CD4-positive, alpha-beta T cell treated with Interleukin-12 subunit alpha and Interleukin-12 subunit beta, for 1 hour (primary cell): ENCODE results near the gene ZNF664.

ENCODE experiments used
- DNase-seq: peaks from one replicate; pipeline ENCODE4 v3.0.0-alpha.2; 2020

ZNF664 gene

DNA sequence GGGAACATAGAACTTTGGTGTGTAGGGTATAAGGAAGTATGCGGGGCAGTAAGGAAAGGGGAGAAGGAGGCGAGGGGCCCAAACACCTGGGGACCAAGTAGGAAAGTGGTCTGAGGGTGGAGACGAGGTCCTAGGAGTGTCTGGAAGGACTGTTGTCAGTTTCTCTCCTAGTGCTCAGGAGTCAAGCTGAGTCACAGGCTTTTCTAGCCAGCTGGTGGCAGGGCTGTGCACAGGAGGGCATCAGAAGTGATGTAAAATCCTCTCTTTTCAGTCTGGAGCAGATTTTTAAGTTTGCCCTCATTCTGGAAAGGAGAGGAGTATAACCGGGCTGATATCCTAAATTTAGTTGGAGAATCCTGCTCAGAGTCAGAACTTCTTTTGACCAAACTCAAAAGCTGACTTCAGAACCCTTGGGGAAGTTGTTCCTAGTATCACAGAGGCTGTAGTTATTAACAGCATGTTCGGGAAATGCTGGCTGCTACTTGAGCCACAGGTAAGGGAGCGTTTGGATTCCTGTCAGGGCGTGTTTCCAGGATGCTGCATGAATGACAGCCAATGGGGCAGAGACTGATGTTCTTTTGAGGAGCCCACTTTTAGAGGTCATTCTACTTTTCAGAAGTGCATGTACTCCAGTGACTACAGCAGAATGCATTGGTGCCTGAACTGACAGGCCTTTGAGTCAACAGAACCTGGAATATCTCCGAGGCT lies 19.3 kb downstream of the ZNF664 start:
- no peak for DNase-seq

DNA sequence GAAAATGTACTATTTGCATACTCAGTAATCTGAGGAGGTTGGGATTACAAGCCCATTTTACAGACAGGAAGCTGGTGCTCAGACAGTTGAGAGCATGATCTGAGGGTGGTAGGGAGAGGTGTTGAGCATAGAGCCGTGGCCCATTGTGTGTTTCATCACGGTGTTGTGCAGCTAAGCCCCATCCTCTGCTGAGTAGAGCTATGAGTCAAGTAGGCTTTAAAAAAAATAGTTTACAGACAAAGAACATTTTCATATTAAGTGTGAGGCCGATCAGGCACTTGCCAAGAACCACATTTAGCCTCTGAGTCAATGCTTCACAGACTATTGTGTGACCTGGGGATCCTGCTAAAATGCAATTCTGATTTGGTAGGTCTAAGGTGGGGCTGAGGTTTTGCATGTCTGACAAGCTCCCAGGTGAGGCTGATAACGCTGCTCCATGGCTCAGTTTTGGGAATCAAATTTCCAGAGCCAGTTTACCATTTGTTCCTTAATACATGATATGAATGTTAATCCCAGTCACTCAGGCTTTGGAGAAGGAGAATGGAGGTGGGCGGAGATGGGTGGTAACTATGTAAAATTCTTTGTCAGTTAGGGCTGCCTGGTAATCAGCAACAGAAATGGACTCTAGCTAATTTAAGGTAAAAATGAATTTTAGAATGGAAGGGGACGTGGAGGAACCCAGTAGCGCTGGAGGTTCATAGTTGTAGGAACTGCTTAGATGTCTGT lies 22.2 kb downstream of the ZNF664 start:
- no peak for DNase-seq

DNA sequence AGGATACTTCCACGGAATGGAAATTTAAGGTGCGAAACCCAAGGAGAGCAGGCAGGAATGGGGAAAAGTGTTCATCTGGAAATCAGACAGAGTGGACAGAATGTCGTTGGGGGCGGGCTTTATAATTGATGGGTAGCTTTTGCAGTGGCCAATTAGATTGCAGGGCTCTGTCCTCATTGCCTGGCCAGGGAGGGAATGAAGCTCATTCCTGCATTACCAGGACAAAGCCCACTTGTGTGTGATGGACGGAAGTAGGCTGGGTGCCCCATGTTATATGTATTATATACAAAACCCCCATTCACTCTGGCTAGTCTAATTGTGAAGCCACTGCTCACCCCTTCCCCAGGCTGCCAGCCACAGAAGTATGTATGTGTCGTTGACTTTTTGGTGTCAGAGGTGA lies 23.6 kb downstream of the ZNF664 start:
- DNase-seq: no peak

DNA sequence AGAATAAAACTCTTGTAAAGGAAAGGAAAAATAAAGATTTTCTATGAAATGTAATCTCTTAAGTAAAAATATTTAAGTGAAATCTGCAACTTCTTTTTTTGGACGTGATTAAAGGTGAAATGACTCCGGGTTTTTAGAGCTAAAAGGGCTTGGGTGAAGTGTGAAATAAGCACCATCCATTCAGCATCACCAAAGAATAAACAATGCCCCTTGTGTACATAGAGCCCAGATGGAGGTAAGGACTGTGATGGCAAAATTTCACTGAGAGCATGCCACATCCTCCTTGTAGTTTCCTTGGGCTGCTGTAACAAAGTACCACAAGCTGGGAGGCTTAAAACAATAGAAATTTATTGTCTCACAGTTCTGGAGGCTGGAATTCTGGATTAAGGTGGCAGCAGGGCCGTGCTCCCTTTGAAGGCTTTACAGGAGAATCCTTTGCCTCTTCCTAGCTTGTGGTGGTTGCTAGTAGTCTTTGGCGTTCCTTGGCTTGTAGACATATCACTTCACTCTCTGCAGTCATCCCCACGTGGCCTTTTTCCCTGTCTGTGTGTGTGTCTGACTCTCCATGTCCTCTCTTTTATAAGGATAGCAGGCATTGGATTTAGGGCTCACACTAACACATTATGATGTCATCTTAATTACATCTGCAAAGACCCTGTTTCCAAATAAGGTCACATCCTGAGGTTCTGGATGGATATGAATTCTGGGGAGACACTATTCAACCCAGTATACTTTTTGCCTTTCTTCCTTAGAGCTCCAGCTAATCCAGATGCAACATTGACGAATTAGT lies 24.2 kb downstream of the ZNF664 start:
- no peak for DNase-seq

DNA sequence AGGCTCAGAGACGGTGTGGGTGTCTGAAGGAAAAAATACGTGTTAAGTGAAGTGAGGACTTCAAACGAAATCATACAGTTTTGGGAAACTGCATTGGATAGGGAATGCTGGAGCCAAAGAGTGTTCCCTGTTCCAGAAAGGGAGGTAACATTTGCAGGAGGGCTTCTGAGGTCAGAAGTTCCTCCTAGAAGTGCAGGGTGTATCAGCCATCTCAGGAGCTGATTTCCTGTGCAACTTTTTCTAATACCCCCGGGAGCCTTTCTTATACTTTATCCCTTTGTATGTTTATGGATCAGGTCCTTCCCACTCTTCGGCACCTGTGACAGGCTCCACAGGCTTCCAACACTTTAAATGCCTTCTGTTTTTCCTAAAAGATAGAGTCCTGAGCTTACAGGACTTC lies 24.9 kb downstream of the ZNF664 start:
- no peak for DNase-seq

DNA sequence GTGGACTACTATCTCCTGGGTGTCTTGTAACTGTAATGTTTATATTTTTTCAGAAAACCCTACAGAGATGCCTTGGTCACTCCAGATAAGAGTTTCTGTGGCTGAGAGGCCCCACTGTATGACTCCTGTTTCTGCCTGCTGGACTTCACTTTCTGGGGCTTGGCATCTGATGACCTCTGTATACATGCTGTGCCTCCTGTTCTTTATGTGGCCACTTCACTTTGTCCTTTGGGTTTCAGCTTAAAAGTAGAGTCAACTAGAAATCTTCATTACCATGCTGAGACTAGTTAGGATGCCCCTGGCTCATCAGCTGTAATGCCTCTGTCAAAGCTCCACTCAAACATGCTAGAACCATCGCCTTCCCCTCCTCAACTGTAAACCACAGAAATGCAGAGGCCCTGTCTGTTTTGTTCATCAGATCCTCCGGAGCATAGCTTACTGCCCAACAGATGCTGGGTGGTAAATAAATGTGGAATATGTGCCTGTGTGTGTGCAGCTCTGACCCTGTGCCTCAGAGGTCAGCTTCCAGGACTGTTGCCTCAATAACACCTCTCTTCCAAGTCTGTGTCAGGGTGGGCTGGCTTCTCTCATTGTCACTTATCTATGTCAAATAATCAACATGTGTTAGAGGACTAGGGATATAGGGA lies 25.5 kb downstream of the ZNF664 start:
- no peak for DNase-seq

DNA sequence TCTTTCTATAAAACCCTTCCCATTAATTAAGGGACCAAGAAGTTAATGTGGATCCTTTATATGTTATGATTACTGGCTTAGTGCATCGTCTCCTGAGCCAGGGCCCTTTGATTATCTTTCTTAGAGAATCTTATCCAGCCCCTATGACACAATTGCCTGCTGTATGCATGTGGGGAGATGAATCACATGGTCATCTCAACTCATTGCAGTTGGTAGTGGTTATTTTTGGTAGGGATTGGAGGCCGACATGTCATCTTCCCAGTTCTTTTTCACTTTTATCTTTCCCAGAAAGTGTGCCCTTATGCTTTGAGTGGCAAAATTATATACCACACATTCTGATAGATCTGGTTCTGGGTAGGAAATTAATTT lies 26.0 kb downstream of the ZNF664 start:
- DNase-seq: no peak

DNA sequence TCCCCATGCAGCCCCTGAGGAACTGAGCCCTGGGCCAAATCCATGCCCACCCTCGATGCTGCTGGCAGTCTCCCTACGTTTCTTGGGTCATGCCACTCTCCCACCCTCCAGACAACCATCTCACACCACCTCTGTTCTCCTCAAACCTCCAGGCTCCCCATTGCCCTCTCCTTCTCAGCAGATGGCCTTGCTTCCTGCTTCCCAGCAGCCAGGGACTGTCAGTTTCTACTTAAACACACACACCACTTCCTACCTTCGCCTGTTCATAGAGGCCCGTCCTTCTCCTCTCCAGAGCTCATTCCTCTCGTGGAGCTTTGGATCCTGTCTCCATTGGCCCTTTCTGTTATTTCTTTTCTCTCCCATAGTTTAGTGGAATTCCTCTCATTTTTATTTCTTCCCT lies 27.1 kb downstream of the ZNF664 start:
- no peak for DNase-seq

DNA sequence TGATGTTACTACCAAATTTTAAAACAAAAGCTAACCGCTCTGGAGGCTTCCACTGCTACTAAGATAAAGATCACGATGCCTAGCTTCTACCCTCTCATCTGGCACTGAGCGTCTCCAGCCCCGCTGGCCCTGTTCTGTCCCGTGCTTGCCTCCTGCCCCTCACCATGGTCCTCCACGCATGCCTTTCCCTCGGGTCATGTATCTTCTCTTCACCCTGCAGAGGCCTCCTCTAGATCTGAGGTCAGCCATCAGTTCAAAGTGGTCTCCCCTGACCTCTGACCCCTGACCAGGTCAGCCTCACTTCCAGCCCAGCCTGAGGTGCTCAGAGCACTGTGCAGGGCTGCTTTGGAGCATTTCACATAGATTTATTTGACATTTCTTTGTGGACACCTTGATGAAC lies 28.3 kb downstream of the ZNF664 start:
- no peak for DNase-seq

DNA sequence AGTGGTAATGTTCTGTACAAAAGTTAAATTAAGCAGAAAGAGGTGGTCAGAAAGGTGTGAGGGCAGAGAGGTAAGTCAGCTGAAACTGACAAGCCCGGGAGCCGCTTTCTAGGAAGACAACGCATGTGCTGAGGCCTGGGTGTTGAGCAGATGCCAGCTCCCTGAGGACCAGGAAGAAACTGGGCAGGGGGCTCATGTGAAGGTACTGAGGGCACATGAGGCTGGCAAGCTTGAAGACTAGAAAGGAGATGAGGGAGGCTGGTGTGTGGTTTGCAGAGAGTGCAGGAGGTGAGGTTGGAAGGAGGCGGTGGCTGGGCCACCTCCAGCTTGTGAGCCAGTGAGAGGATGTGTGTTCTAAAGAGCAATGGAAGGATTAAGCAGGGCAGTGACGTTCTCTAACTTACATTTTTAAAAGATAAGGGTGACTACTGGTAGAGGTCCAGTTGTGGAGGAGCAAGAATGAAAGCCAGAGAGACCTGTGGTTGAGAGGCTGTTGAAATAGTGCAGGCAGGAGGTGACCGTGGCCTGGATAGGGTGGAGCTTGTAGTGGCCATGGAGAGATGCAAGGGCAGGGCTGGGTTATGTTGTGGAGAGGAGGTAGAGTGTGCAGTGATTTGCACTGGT lies 29.1 kb downstream of the ZNF664 start:
- no peak for DNase-seq

DNA sequence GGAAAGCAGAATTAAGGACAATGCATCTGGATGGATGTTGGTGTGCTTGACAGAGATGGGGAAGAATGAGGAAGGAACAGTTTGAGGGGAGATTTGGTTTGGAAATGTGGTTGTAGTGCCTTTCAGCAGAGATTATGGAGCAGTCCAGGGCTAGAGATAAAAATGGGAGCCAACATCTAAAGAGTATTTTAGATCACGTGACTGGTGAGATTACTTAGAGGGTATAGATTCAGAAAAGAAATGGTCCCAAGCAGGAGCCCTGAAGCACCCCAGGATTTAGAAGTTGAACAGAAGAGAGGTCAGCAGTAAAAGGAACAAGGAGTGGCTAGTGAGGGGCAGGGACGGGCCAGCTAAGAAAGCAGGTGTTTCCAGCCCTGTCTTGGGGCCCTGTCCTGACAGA lies 29.6 kb downstream of the ZNF664 start:
- no peak for DNase-seq

DNA sequence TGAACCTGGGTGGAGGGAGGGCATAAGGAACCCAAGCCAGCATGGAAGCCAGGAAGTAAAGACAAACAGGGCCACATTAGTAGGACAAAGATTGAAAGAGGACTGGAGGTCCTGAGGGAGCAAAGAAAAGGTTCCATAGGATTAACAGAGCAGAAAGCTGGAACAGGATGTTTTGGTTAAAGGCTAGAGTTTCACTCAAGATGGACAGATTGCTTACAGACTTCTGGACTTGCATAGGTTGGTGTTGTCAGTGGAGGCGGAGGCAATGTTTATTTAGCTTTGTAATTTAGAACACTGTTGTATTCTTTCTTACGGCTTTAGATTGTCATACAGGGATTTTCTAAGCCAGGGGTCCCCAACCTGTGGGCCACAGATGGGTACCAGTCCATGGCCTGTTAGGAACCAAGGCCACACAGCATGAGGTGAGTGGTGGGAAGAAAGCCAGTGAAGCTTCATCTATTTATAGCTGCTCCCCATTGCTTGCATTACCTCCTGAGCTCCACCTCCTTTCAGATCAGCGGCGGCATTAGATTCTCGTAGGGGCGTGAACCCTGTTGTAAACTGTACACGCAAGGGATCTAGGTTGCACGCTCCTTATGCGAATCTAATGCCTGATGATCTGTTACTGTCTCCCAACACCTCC lies 31.3 kb downstream of the ZNF664 start:
- DNase-seq: no peak

DNA sequence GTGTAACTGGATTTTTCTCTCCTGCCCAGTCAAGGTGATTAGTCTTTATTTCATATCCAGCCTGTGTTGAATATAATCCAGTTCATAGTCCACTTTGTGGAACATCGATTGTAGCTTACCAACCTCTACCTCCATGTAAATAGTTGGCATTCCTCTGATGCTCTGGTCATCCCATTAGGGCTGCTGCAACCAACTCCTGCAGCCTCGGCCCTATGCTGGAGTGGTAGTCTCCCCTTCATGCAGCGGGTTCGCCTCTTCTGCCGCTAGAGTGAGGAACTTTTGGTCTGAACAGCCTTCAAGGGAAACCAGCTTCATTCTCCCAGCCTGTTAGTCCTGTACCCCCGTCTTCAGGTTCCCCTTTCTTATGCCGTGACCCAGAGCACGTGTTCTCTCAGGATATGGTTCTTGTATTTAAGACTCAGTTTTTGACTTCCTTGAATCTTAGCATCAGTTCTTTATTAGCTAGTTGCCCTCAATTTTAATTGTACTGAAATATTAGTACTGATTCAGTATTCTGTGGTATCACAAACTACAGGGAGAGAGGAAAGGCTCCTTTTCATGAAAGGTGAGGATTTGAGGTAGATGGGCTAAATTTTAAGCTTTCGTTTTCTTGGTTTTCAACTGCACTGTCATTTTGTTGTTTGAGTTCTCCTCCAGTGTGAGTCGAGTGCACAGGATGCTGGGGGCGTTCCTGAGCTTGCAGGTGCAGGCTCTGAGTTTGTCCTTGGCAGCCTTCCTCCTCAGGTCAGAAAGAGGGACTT lies 33.2 kb downstream of the ZNF664 start:
- DNase-seq: no peak

DNA sequence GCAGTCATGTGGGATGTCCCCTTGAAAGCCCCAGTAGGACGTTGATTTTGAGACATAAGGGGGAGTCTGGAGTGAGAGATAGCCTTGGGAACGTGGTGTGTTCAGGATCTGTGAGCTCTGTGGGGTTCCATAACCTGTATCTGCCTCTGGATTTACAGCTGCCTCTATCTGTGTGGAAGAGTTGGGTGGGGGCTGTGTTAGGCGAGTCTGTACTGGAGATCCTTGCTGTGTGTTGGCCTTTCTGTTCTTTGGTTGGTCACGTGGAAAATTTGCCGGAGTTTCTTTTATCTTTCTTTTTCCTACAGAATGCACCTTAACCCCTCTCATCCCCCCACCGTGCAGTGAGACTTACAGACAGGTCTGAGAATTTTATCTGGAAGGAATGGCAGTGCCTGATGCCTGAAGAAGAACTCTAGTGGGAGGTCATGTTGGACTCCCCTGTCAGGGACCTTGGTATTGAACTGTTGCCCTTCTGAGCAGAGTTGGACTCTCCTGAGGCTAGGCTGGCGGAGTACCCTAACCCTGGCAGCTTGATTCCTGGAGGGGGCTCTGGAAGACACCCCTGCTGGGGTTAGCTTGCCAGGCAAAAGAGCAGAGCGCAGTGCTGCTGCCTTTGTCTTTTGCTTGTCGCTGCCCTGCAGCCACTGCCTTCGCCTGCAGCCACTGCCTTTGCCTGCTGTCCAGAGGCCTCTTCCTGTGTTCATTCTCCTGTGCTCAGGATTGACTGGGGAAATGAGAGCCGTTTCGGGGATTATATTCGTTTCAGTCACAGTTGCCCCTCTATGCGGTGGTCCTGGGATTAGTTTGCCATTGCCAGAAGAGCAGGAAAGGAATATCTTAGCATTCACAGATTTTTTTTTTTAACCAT lies 34.1 kb downstream of the ZNF664 start:
- DNase-seq: no peak

DNA sequence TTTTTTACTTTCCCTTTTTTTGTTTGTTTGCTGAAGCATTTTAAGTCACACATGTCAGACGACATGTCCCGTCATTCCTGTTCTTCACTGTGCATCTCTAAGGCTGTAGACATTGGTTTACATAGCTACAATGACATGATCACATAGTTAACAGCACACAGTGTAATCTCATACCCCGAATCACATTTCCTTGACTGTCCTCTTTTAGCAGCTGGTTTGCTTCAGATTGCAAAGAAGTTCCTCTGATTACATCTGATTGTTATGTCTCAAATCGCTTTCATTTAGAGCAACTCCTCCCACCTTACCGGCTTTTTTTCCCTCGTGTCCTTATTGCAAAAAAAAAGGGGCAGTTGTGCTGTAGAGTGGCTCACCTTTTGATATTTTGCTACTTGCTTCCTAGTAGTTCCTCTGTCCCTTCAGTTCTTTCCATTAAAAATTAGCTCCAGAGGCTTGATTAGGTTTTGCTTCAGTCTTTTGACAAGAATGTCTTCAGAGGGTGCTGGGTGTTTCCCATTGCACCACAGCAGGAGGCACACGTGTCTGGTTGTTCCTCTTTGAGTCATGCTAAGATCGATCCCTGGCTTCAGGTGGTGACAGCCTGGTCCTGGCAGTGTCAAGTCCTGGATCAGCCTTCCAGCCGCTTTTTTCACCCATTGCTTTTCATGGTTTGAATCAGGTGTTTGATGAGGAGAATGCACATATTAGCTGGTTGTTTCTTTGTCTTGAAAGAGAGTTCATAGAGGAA lies 35.0 kb downstream of the ZNF664 start:
- peak; percentile 5 for DNase-seq

DNA sequence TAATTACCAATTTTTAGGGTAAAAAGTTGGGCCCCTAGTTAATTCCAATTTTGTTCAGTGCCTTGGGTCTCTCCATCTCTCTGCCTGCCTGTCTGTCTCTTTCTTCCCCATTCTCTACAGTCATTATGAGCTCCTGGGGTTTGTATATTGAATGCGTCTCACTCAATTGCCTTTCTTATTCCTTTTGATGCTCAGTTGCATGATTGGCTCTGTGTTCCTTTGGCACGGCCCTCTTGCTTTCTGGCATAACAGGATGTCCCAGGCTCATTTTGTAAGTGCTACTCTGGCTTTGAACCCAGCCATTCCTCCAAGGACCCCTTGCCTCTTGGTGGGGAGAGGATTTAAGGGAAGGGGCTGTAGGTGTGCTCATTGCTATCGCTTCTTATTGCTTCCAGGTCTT lies 35.6 kb downstream of the ZNF664 start:
- no peak for DNase-seq

DNA sequence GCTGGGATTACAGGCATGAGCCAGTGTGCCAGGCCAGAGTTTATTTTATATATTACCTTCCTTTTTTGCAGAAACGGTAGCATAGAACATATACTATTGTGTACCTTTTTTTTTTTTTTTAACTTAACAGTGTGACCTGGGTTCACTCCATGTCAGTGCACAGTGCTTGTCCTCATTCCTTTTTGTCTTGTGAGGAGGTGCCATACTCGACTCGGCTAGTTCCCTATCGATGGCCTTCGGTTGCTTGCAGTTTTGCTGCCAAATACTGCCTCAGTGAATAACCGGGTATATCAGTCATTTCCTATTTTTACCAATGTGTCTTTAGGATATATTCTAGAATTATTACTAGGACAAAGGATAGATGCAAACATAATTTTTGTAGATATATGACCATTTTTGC lies 36.8 kb downstream of the ZNF664 start:
- DNase-seq: no peak

DNA sequence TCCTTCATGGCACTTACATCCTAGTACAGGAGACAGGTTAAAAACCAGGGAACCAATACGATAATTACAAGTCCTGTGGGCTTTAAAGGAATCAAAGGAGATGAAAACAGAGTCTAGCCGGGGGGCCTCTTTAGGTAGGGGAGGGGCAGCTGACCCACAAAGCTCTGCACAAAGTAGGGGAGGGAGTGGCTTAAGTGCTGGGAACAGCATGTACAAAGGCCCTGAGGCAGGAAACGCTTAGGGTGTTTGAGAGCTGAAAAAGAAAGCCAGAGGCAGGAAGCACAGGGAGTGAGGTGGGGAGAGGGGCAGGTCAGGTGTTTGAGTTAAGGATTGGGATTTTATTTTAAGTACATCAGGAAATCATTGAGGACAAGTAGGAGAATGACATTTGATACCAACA lies 37.7 kb downstream of the ZNF664 start:
- no peak for DNase-seq

DNA sequence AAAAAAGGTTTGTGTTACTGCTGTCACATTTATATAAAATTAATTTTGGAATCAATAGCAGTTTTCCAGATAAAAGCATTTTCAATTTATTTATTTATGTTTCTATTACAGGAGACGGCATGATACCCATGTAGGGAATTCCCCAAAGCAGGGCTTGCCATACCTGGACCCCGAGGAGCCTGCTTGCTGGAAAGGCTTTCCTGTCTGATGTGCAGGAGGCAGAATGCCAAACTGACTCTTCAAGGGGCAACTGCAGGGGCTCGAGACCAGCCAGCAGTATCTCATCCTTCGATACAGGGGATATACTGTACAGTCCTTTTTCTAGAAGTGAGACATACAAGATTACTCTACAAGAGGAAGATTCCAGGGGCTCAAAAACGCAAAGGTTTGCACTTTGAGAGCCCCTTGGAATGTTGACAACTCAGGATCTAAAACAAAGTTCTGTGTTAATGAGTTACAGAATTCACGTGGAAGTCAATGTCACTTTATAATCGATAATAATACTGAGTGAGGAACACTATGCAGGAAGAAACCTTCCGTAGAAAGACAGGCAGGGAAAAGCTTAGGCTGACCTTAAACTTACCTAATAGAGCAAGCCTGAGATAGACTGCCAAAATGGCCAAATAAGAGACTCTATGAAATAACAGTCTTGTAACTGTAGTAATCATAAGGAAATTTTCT lies 38.6 kb downstream of the ZNF664 start:
- no peak for DNase-seq
